BLaER1 treated with 17β-estradiol and CSF1 and Interleukin-3, amounts not matched to agents 10 nM and 100 nM (cell line): ENCODE results near the gene BAIAP3.

ENCODE experiments used
- H3K27ac ChIP-seq, 11 experiments: shearing (Covaris generic); formaldehyde crosslinking; 2 replicates each; pipeline ENCODE4 v1.8.1; 2022
- H3K27me3 ChIP-seq, 11 experiments: shearing (Covaris generic); formaldehyde crosslinking; 2 replicates each; pipeline ENCODE4 v1.8.1; 2022
- H3K36me3 ChIP-seq, 11 experiments: shearing (Covaris generic); formaldehyde crosslinking; 2 replicates each; pipeline ENCODE4 v1.8.1; 2022
- H3K4me1 ChIP-seq, 10 experiments: shearing (Covaris generic); formaldehyde crosslinking; 2 replicates each; pipeline ENCODE4 v1.8.1; 2022
- H3K4me2 ChIP-seq, 11 experiments: shearing (Covaris generic); formaldehyde crosslinking; 2 replicates each; pipeline ENCODE4 v1.8.1; 2022
- H3K4me3 ChIP-seq, 10 experiments: shearing (Covaris generic); formaldehyde crosslinking; 2 replicates each; pipeline ENCODE4 v1.8.1; 2022
- H3K9ac ChIP-seq, 11 experiments: shearing (Covaris generic); formaldehyde crosslinking; 2 replicates each; pipeline ENCODE4 v1.8.1; 2022
- H3K9me3 ChIP-seq, 11 experiments: shearing (Covaris generic); formaldehyde crosslinking; replicated peaks in 1 of 11; 2 replicates each; pipeline ENCODE4 v1.8.1; 2022
- H4K20me1 ChIP-seq, 11 experiments: shearing (Covaris generic); formaldehyde crosslinking; 2 replicates each; pipeline ENCODE4 v1.8.1; 2022
- Cebpa-rat ChIP-seq, 11 experiments: shearing (Covaris generic); IDR thresholded peaks; 2 replicates each; pipeline ENCODE4 v1.8.1; 2022

The BAIAP3 gene

DNA sequence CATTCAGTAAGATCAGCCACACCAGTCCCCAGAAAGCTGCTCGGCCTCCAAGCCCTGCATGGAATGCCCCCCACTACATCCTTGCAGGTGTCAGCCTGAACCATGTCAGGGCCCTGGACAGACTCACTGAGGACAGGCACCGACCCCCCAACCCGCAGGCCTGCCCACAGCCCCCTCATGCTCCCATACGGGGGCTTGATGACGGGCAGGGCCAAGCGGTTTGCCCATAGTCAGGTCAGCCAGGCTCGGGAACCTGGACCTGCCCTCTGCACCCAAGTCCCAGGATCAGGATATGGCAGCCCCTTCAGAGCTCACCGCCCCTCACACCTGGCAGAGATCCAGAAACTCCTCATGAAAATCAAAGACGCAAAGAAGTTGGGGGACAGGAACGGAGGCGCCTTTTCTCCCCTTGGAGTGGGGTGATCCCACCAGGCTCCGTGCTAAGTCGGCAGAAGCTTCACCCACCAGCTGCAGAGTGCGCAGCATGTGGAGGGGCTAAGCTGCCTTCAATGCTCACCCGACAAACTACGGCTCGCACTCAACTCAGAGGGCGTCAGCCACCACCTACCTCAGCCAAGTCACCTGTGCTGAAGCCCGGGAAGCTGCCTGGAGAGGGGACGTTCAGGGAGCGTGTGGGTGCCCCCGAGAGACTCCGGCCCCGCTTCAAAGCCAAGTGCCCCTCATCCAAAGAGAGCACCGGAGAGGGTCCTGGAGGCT lies 44.8 kb downstream of the BAIAP3 start:
- Histone ChIP-seq H3K4me3 (peak overlapping the region; percentile 54 to 79 (median 71)), H3K4me2 (peak overlapping the region; percentile 89 to 100 (median 97)), H3K4me1 (peaks cover 15 to 28% (median 24%) of the 10 kb centered on the region in 10 experiments), H4K20me1 (peaks cover 43 to 61% (median 55%) of the 10 kb centered on the region in 11 experiments; a peak in 21 of 22 replicates), H3K27me3 (no peaks in the 10 kb centered on the region), H3K9ac (peak overlapping the region; percentile 76 to 99 (median 94); a peak in 21 of 22 replicates), H3K36me3 (peaks cover 22 to 69% (median 49%) of the 10 kb centered on the region in 11 experiments), H3K27ac (peak overlapping the region in 9 of 11 experiments; percentile 91 to 99 (median 98); a peak in 18 of 22 replicates), H3K9me3 (no peaks in the 10 kb centered on the region)
- TF ChIP-seq Cebpa-rat (IDR thresholded peaks at IDR 0.05): no peak

DNA sequence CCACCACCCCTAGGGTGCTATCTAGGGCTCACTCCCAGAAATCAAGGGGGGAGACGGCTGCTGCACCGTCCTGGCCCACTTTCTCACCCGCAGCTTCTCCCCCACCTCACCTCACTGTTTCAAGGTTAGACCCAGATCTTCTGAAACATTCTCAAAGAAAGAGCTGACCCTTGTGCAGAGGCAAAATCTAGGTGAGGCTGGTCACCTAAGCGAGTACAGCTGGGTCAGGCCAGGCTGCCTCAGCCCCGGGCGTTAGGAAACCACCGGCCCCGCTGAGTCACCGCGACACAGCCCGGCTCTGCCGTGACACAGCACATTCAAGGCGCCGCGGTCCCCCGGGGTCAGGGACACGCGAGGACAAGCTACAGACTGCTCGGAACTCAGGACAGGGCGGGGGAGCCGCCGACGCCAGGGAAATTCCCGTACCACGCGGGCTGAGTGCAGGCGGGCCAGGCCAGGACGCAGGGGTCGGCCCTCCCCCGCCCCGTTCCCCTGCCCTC lies 45.4 kb downstream of the BAIAP3 start:
- peak overlapping the region; percentile 65 to 99 (median 97); a peak in 21 of 22 replicates for H3K27ac ChIP-seq
- peak overlapping the region; percentile 54 to 79 (median 71) for H3K4me3 ChIP-seq
- TF ChIP-seq Cebpa-rat (IDR thresholded peaks at IDR 0.05): no peak
- H3K9ac ChIP-seq: peak overlapping the region; percentile 76 to 99 (median 94)
- H3K9me3 ChIP-seq: no peaks in the 10 kb centered on the region
- H3K4me1 ChIP-seq: peaks cover 15 to 28% (median 24%) of the 10 kb centered on the region in 10 experiments
- peaks cover 43 to 67% (median 55%) of the 10 kb centered on the region in 11 experiments; a peak in 21 of 22 replicates for H4K20me1 ChIP-seq
- peak overlapping the region; percentile 89 to 100 (median 97) for H3K4me2 ChIP-seq
- no peaks in the 10 kb centered on the region for H3K27me3 ChIP-seq
- H3K36me3 ChIP-seq: peaks cover 26 to 75% (median 55%) of the 10 kb centered on the region in 11 experiments

DNA sequence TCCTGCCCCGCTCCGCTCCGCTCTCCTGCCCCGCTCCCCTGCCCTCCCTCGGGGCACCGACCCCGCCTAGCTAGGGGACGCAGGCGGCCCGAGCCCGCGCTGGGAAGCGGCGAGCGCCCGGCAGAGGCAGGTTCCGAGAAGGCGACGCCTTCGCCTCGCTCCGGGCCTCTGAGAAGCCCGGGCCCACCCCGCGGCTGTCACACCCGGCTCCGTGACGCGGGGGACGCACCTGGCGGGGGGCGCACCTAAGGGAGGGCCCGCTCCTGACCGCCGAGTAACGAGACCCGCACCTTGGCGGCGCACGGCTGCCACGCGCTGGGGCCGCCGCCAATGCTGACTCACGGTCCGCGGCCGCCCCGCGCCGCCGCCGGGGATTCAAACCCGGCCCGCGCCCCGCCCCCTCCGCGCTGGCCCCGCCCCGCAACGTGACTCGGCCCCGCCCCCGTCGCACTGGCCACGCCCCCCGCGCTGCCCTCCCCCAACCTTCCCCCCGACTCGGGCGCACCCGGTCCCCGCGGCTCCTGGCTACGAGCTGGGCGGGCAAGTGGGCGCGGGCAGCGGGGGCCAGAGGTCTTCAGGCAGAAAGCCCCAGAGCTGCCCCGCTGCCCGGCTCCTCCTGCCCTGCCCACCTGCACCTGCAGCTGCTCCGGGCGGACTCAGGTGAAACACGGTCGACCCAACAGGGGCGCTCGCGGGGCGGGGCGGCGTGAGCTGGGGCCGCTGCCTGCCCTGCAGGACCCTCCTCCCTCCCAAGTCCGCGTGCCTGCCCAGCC lies 46.0 kb downstream of the BAIAP3 start:
- Histone ChIP-seq H3K4me1 (peaks cover 15 to 28% (median 24%) of the 10 kb centered on the region in 10 experiments), H3K4me3 (peak overlapping the region; percentile 54 to 79 (median 71)), H3K4me2 (peak overlapping the region; percentile 89 to 100 (median 97)), H3K27ac (peak overlapping the region; percentile 65 to 99 (median 97); a peak in 21 of 22 replicates), H3K9me3 (no peaks in the 10 kb centered on the region), H3K9ac (peak overlapping the region; percentile 76 to 99 (median 94)), H3K36me3 (peaks cover 26 to 73% (median 54%) of the 10 kb centered on the region in 11 experiments), H4K20me1 (peaks cover 43 to 63% (median 50%) of the 10 kb centered on the region in 11 experiments; a peak in 21 of 22 replicates), H3K27me3 (no peaks in the 10 kb centered on the region)
- TF ChIP-seq Cebpa-rat (IDR thresholded peaks at IDR 0.05): no peak

DNA sequence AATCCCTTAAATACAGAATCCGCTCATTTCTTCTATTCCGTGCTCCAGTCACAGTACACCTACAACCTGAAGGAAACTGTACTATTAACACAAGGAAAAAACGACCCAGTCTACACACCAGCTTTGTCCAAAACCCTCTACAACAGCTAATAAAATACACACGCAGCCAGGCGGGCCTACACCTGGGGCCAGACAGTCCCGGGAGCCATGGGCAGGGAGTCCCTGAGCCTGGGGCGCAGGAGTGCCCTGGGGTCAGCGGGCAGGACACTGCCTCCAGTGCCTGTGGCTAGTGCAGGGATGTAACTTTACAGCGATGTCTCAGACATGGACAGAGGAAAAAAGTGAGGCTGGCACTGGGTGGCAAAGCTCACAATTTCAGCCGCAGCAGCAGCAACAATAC lies 46.8 kb downstream of the BAIAP3 start:
- Histone ChIP-seq H3K4me3 (no peak overlapping the region), H3K9me3 (no peaks in the 10 kb centered on the region), H3K36me3 (peaks cover 28 to 73% (median 56%) of the 10 kb centered on the region in 11 experiments), H3K27me3 (no peaks in the 10 kb centered on the region), H3K9ac (0 out of 22 replicates have a peak overlapping the region, but pooled peaks of 1 of the 11 experiments have one; percentile 11), H3K27ac (peak overlapping the region in 1 of 11 experiments; percentile 99; a peak in 1 of 22 replicates), H3K4me2 (peak overlapping the region in 8 of 11 experiments; percentile 46 to 100 (median 68); a peak in 9 of 22 replicates), H3K4me1 (peaks cover 15 to 28% (median 24%) of the 10 kb centered on the region in 10 experiments), H4K20me1 (peaks cover 38 to 62% (median 45%) of the 10 kb centered on the region in 11 experiments; a peak in 21 of 22 replicates)
- TF ChIP-seq Cebpa-rat (IDR thresholded peaks at IDR 0.05): no peak

DNA sequence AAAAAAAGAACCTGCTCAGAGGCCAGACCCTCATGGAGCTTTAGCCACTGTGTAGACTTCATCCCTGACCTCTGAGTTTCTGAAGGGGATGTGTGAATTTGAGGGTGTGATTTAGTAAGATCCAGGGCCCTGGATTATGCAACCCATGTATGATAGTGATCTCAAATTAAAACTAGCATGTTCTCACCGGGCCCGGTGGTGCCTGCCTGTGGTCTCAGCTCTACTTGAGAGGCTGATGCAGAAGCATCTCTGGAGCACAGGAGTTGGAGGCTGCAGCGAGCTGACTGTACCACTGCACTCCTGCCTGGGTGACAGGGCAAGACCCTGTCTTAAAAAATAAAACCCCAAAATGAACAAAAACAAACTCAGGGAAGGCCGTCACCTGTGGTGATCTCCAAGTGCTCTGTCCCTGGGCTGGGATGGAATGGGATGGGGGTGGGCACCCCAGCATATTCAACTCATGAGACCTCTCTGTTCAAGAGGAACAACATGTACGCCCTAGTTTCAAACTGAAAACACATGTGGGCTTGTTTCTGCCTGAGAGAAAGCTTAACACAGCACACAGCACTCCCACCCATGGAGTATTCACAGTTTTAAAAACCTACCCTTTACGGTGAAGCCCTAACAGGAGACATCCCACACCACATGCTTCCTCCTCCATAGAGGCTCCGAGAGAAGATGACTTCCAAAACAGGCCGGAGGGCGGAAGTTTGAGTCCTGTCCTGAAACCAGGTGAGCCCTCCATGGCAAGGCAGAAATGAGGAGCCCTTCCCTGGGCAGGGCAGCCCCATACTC lies 48.4 kb downstream of the BAIAP3 start:
- Histone ChIP-seq H3K9me3 (no peaks in the 10 kb centered on the region), H3K27me3 (no peaks in the 10 kb centered on the region)
- no peak for TF ChIP-seq Cebpa-rat (IDR thresholded peaks at IDR 0.05)

DNA sequence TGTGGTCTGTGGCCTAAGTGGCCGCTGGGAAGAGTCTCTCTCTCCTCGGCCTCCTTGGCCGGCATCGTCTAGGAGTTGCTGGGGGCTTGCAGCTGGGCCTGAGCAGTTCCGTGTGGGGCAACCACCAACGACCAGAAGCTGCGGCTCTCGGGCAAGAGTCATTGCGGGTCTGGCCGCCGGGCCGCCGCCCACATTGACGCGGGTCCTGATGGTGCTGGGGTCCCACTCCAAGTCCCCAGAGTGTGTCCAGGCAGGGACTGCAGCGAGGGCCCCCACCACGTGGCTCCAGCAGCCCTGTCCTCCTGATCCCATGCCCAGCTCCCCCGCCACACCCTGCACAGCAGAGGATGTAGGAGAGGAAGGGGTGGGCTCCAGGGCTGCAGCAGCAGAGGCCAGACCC lies 50.1 kb downstream of the BAIAP3 start:
- Histone ChIP-seq H4K20me1 (peaks cover 10 to 57% (median 37%) of the 10 kb centered on the region in 11 experiments; a peak in 19 of 22 replicates), H3K4me2 (no peak overlapping the region), H3K4me3 (no peak overlapping the region), H3K9me3 (no peaks in the 10 kb centered on the region), H3K9ac (no peak overlapping the region), H3K4me1 (peaks cover 4 to 37% (median 34%) of the 10 kb centered on the region in 10 experiments), H3K27ac (no peak overlapping the region), H3K27me3 (no peaks in the 10 kb centered on the region), H3K36me3 (peaks cover 23 to 73% (median 53%) of the 10 kb centered on the region in 11 experiments)
- TF ChIP-seq Cebpa-rat (IDR thresholded peaks at IDR 0.05): no peak

More for the DNA sequence above, 48.4 kb downstream of the BAIAP3 start:
- H3K4me3 ChIP-seq: no peak overlapping the region
- H3K27ac ChIP-seq: no peak overlapping the region
- peaks cover 23 to 66% (median 47%) of the 10 kb centered on the region in 11 experiments for H3K36me3 ChIP-seq
- H3K4me1 ChIP-seq: peaks cover 15 to 32% (median 28%) of the 10 kb centered on the region in 10 experiments
- no peak overlapping the region for H3K4me2 ChIP-seq
- peaks cover 26 to 57% (median 38%) of the 10 kb centered on the region in 11 experiments; a peak in 21 of 22 replicates for H4K20me1 ChIP-seq
- peak overlapping the region in 1 of 11 experiments; percentile 35; a peak in 3 of 22 replicates for H3K9ac ChIP-seq

DNA sequence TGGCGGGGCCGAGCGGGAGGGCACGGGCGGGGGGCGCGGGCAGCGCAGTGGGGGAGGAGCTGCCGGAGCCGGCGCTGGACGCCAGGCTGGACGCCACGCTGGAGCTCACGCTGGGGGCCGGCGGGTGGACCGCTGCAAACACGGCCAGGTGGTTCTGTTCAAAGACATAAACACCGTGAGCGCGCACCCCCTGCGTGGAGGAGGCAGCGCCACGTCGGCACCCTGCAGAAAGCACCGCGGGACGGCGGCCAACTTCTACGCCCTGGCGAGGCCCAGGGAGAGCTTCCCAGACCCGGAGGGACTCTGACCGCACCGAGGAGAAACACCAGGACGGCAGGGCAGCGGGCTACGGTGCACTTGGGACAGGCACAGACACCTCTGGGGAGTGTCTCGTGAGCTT lies 51.8 kb downstream of the BAIAP3 start:
- Histone ChIP-seq H3K9ac (no peak overlapping the region), H3K4me2 (no peak overlapping the region), H3K9me3 (peaks cover 0 to 2% (median 0%) of the 10 kb centered on the region in 11 experiments; a peak in 1 of 22 replicates), H3K27me3 (no peaks in the 10 kb centered on the region), H4K20me1 (peaks cover under 1 to 48% (median 30%) of the 10 kb centered on the region in 11 experiments; a peak in 13 of 22 replicates), H3K27ac (no peak overlapping the region), H3K36me3 (peaks cover 31 to 87% (median 61%) of the 10 kb centered on the region in 11 experiments), H3K4me1 (peaks cover 0 to 38% (median 33%) of the 10 kb centered on the region in 10 experiments; a peak in 15 of 20 replicates), H3K4me3 (no peak overlapping the region)
- no peak for TF ChIP-seq Cebpa-rat (IDR thresholded peaks at IDR 0.05)
